HepG2 (cell line): ENCODE results near the gene TALDO1. TPM values are rescaled to one million over a fixed set of nuclear protein-coding genes. Genes with fewer than 3 reads are reported as not detected.

ENCODE experiments used
- CBX1 ChIP-seq: IDR thresholded peaks from one replicate; pipeline ENCODE4 v1.6.1; 2016; ENCODE audit warnings: antibody characterized with exemption, low read depth
- MXI1 ChIP-seq: IDR thresholded peaks from 3 replicates; pipeline ENCODE4 v1.6.1; 2012; ENCODE audit warnings: low read depth, low read length, inconsistent platforms, borderline replicate concordance
- NFYB ChIP-seq: sonication (generic); formaldehyde crosslinking; IDR thresholded peaks from 2 replicates; pipeline ENCODE4 v1.4.0; 2020; ENCODE audit warnings: missing genetic modification reagents
- RFX3 ChIP-seq: IDR thresholded peaks from 2 replicates; pipeline ENCODE4 v1.6.1; 2016; ENCODE audit warnings: missing biosample characterization, missing genetic modification reagents
- SAP130 ChIP-seq: IDR thresholded peaks from 2 replicates; pipeline ENCODE4 v1.6.1; 2016; ENCODE audit warnings: low read depth
- ZBTB44 ChIP-seq: sonication (generic); formaldehyde crosslinking; IDR thresholded peaks from 2 replicates; pipeline ENCODE4 v1.4.0; 2020; ENCODE audit warnings: missing genetic modification reagents
- ZFP36L2 ChIP-seq: sonication (generic); formaldehyde crosslinking; IDR thresholded peaks from 2 replicates; pipeline ENCODE4 v1.4.0; 2020; ENCODE audit warnings: missing genetic modification reagents
- ZNF180 ChIP-seq: sonication (generic); formaldehyde crosslinking; IDR thresholded peaks from 2 replicates; pipeline ENCODE4 v1.4.0; 2020; ENCODE audit warnings: low read depth, missing genetic modification reagents, borderline replicate concordance
- ZNF280B ChIP-seq: sonication (generic); formaldehyde crosslinking; IDR thresholded peaks from 2 replicates; pipeline ENCODE4 v1.5.0; 2020; ENCODE audit warnings: missing genetic modification reagents, mild to moderate bottlenecking, borderline replicate concordance
- ZNF407 ChIP-seq: sonication (generic); formaldehyde crosslinking; IDR thresholded peaks from one replicate; pipeline ENCODE4 v1.5.1; 2020; ENCODE audit warnings: mild to moderate bottlenecking, missing genetic modification reagents; ENCODE audit errors: not compliant biosample characterization
- ZNF44 ChIP-seq: sonication (generic); formaldehyde crosslinking; IDR thresholded peaks from 2 replicates; pipeline ENCODE4 v1.5.1; 2020; ENCODE audit warnings: mild to moderate bottlenecking, missing genetic modification reagents
- ZNF547 ChIP-seq: sonication (generic); formaldehyde crosslinking; IDR thresholded peaks from 2 replicates; pipeline ENCODE4 v1.5.1; 2020; ENCODE audit warnings: mild to moderate bottlenecking, missing genetic modification reagents
- ZNF567 ChIP-seq: sonication (generic); formaldehyde crosslinking; IDR thresholded peaks from 2 replicates; pipeline ENCODE4 v1.8.1; 2023; ENCODE audit warnings: mild to moderate bottlenecking, missing genetic modification reagents, borderline replicate concordance
- ZNF839 ChIP-seq: sonication (generic); formaldehyde crosslinking; IDR thresholded peaks from 2 replicates; pipeline ENCODE4 v1.4.0; 2020; ENCODE audit warnings: missing genetic modification reagents, mild to moderate bottlenecking, borderline replicate concordance
- polyA plus RNA-seq, 8 experiments: library from polyadenylated mRNA; depleted of rRNA in 3 of 8; stranded (reverse) in 7 of 8; unstranded in 1 of 8; fragments of >200 nt; fragmentation: Illumina TruSeq in 4 of 8; extraction: Trizol in 4 of 8; gene quantifications; 2 replicates each; pipeline versions ENCODE4 v1.2.1 to v1.2.3, GENCODE V29; 2011 to 2016; ENCODE audit warnings: low read depth in 4 of 8, missing spikeins in 1 of 8, mixed read lengths in 1 of 8; ENCODE audit not compliant: insufficient read depth in 1 of 8
- total RNA-seq, 5 experiments: library from RNA; depleted of rRNA; stranded (reverse); fragments of >200 nt; fragmentation: Illumina TruSeq; extraction: Trizol; gene quantifications; 2 replicates each; pipeline ENCODE4 v1.2.3, GENCODE V29; 2016; ENCODE audit warnings: low read depth in 1 of 5
- TF ChIP-seq, protein P1 (sequence below): sonication (generic); formaldehyde crosslinking; IDR thresholded peaks from 2 replicates; pipeline ENCODE4 v1.8.0; 2022; ENCODE audit warnings: missing genetic modification reagents, low read depth, mild to moderate bottlenecking, borderline replicate concordance

The TALDO1 gene
- total and polyA plus RNA-seq, 2 of the 13 experiments (the other 11 are each of a cell fraction or from before 2014, with no cell fraction given) = 107 to 240 TPM

GRCh38 chr11:704781-705645 is 42.3 kb upstream of the TALDO1 start (continued):
- no peak for TF ChIP-seq ZNF407 (CRISPR knock-in tag)
- no peak for TF ChIP-seq ZNF839 (CRISPR knock-in tag)
- TF ChIP-seq ZBTB44 (CRISPR knock-in tag) = no peak
- TF ChIP-seq SAP130 (CRISPR knock-in tag) = peak; percentile 98
- peak; percentile 89; the same call in 1 of the 2 replicates for TF ChIP-seq ZNF547
- peak; percentile 88 for TF ChIP-seq CBX1
- TF ChIP-seq, protein P1, sequence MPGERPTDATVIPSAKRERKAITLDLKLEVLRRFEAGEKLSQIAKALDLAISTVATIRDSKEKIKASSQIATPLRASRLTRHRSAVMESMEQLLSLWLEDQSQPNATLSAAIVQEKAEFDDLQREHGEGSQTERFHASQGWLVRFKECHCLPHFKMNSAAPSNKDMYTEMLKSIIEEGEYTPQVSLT (CRISPR knock-in tag) = no peak; the same call in 1 of the 2 replicates
- TF ChIP-seq ZNF180 (CRISPR knock-in tag) = no peak
- TF ChIP-seq MXI1 = peak; percentile 82; the same call in 1 of the 3 replicates
- TF ChIP-seq ZNF44 (CRISPR knock-in tag) = no peak
- no peak for TF ChIP-seq ZNF567 (CRISPR knock-in tag)
- TF ChIP-seq ZFP36L2 = no peak
- no peak for TF ChIP-seq RFX3 (CRISPR knock-in tag)
- TF ChIP-seq NFYB = peak; percentile 56
- TF ChIP-seq ZNF280B = peak; percentile 31
